Activated CD4-positive, alpha-beta T cell treated with anti-CD3 and anti-CD28 coated beads for 36 hours (primary cell): ENCODE data around the gene HOXB6. TPM values are rescaled to one million over a fixed set of nuclear protein-coding genes. Genes with fewer than 3 reads are reported as not detected.
A peak's percentile ranks its signal among the peaks of the same experiment; 100 is the strongest.

ENCODE experiments used
- ATAC-seq: fragments of 200-7000 bp; cut with Tn5 transposase; one replicate; pipeline ENCODE4 v1.10.0; 2021; ENCODE audit warnings: mild to moderate bottlenecking, moderate library complexity
- CTCF ChIA-PET: fragments of 350-600 bp; sonication (Branson Sonifier 250); formaldehyde crosslinking; loops from one replicate; lab custom pipeline; 2021; ENCODE audit warnings: antibody characterized with exemption; lab: Charles Lee
- POLR2A ChIA-PET: fragments of 350-600 bp; sonication (Branson Sonifier 250); formaldehyde crosslinking; loops from one replicate; lab custom pipeline; 2021; ENCODE audit warnings: antibody characterized with exemption, inconsistent platforms; lab: Charles Lee
- DNase-seq: peaks from one replicate; pipeline ENCODE4 v3.0.0-alpha.2; 2020
- H3K27ac Mint-ChIP-seq: one replicate; pipeline ENCODE4 v1.8.0; 2021; ENCODE audit warnings: mixed read lengths
- H3K27me3 Mint-ChIP-seq: one replicate; pipeline ENCODE4 v1.8.0; 2021; ENCODE audit warnings: mixed read lengths
- H3K36me3 Mint-ChIP-seq: one replicate; pipeline ENCODE4 v1.8.0; 2021; ENCODE audit warnings: low read depth, mixed read lengths
- H3K4me1 Mint-ChIP-seq: one replicate; pipeline ENCODE4 v1.8.0; 2021; ENCODE audit warnings: mixed read lengths
- H3K4me3 Mint-ChIP-seq: one replicate; pipeline ENCODE4 v1.8.0; 2021; ENCODE audit warnings: mild to moderate bottlenecking, moderate library complexity, mixed read lengths
- H3K9me3 Mint-ChIP-seq: one replicate; pipeline ENCODE4 v1.8.0; 2021; ENCODE audit warnings: low read depth, mixed read lengths
- intact Hi-C, 2 experiments: fragments of 100-400 bp; cut with DNase I in 1 of 2; cut with micrococcal nuclease in 1 of 2; formaldehyde crosslinking; loops; one replicate each; pipeline versions ENCODE4 v1.14.2 to v1.15.1; 2022 to 2024; cut with DNase I, micrococcal nuclease
- total RNA-seq, 2 experiments: library from RNA; stranded (reverse); gene quantifications; one replicate each; pipeline ENCODE4 v1.2.3, GENCODE V29; 2021

HOXB6 gene
- total RNA-seq, 2 experiments from 2014 or later, result not detected

DNA sequence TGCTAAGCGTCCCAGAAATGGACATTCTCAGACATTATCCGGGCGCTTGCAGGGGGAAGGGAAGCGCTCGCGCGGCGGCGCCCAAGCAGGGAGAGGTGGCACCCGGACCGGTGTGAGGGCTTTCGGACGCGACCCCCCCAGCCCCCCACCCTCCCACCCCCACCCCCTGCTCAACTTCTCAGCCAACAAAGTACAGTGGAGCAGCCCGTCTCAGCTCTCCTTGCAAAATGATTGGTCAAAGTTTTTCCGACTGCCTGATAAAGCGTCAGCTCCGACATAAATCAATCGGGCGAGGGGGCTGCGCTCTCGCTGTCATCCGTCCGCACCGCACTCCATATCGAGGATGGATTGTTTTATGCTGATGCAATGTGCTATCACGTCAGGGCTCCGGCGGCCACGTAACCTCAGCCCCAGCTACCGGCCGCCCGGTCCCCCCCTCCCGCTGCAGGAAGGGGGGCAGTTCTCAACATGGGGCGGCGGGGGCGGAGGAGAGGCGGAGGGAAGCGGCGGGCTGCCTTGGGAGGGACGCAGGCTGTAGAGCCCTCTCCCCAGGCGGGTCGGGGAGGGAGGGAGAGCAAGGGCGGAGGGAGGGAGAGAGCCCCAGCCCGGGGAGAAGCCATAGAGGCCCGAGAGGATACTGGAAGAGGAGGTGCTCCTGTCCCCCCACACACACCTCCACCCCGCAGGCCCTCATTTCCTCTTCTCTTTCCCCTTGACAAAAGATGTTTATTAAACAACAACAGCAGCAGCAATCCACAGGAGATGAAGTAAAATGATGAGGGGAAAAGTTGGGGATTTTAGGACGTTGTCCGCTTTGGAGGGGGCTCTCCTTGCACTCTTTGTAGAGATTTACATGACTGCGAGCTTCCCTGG, 21.7 kb upstream of the HOXB6 start, which contains the start of gene HOXB9:
Gene HOXB9 (minus strand): TSS at position 114 of the 873 bp plus-strand sequence. CDS start 89 bp downstream, at position 25.
- Mint-ChIP-seq H3K4me1 (peaks cover 10% of the 10 kb centered on the region), H3K4me3 (peak within 1 kb of the TSS; percentile 74), H3K27ac (peak within 1 kb of the TSS; percentile 77), H3K27me3 (peaks cover 72% of the 10 kb centered on the region), H3K9me3 (no peaks in the 10 kb centered on the region), H3K36me3 (no peaks in the 10 kb centered on the region)
- intact Hi-C loops, result no loop called here
- DNase-seq, result peak; percentile 77
- POLR2A ChIA-PET, result interaction anchor here (0.6 kb wide), 3 partner anchors 300 to 655 kb away, joined by 3 to 6 read pairs (median 3); no protein-coding TSS in a partner anchor
- CTCF ChIA-PET, result interaction anchor here (0.7 to 5.8 kb wide), 11 partner anchors 10 to 547 kb away, joined by 3 to 32 read pairs (median 4); partner anchors contain the start of genes HOXB5 and HOXB8
- ATAC-seq, result peak; percentile 67

DNA sequence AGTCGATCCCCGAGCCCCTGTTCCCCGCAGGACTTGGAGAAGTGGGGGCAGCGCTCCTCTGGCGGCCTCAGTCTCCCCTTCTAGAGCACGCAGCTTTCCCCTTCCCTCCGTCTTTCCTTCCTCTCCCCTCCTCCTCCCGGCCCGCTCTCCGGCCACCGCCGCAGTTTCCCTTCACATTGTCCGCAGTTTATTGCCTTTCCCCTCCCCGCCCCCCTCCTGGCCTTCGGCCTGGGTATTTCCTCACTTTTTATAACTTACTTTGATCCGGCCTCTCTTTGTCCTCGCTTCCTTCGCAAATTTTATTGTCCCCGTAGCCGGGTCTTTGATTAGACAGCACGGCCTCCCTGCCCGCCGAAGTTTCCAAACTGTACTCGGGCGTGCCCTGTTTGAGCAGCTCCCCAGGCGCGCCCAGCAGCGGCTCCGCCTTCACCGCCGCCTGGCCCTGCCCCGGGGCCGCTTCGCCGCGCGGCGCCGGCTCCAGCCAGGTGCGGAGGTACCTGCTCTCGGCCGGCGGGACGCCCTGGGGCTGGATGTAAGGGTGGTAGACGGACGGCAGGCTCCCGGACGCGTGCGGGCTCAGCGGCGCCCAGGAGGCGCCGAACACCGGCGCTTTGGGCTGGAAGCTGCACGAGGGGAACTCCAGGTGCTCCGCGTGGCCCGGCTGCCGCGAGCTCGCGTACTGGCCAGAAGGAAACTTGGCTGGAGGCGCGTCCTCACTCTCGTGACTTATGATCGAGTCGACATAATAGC, 20.9 kb upstream of the HOXB6 start:
- Mint-ChIP-seq H3K4me1 (peaks cover 10% of the 10 kb centered on the region), H3K36me3 (no peaks in the 10 kb centered on the region), H3K4me3 (peak overlapping the region; percentile 74), H3K27ac (peak overlapping the region; percentile 57), H3K27me3 (peaks cover 75% of the 10 kb centered on the region), H3K9me3 (no peaks in the 10 kb centered on the region)
- DNase-seq, result peak; percentile 63
- POLR2A ChIA-PET, result interaction anchor here (0.6 to 1.1 kb wide), 3 partner anchors 11 to 654 kb away, joined by 3 to 6 read pairs (median 3); no protein-coding TSS in a partner anchor
- intact Hi-C loops, result loop anchor here in 1 of 2 experiments (1.0 kb wide), 1 partner anchor 14 kb away; the partner anchor contains the start of gene HOXB7
- peak; percentile 73 for ATAC-seq
- CTCF ChIA-PET, result interaction anchor here (0.6 to 5.8 kb wide), 18 partner anchors 10 to 546 kb away, joined by 3 to 32 read pairs (median 4); partner anchors contain the start of genes HOXB5, HOXB8 and PRAC2

DNA sequence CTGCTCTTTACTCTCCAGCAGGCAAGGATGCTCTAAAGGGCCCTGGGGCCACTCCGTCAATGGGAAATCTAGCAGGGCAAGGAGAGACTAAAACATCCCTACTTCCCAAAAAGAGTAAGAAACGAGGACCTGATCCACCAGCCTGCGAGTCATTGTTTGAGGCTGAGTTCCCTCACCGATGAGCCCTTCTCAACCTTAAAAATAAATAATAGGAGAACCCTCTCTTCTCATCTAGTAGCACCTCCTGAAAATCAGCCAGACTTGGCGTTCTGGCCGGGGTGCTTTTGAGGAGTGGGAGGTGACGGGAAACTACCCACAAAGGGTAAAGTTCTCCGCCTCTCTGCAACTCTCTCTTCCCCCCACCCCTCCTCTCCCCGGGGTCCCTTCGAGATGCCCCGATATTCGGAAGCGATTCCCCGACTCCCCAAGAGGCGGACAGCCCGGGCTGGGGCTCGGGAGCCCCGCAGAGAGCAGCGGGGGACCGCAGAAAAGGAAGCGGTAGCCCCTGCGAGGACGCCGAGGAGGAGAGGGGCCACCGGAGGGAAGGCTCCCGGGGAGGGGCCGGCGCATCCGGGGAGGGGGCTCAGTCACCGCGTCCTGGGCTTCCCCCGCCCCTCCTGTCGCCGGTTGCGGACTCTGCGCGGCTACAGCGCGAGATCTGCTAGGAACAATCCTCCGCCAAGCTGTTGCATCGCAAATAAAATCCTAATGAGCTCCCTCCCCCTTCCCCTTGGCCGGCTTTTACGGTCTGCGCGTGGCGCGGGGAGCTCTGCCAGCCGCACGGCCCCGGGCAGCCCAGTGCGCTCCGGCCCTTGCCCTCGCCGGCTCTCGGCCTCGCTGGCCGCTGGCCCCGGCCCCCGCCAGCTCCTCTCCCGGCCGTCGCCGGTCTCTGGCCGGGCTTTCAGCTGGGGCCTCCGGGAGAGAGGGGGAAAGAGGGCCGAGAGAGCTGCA, 20.0 kb upstream of the HOXB6 start:
- intact Hi-C loops, result loop anchor here in 1 of 2 experiments (1.0 kb wide), 1 partner anchor 14 kb away; the partner anchor contains the start of gene HOXB7
- no peaks in the 10 kb centered on the region for H3K9me3 Mint-ChIP-seq
- H3K36me3 Mint-ChIP-seq, result no peaks in the 10 kb centered on the region
- peak; percentile 25 for ATAC-seq
- H3K27me3 Mint-ChIP-seq, result peaks cover 74% of the 10 kb centered on the region
- peak; percentile 51 for DNase-seq
- POLR2A ChIA-PET, result interaction anchor here (0.6 to 1.1 kb wide), 2 partner anchors 12 to 50 kb away, joined by 3 to 6 read pairs; no protein-coding TSS in a partner anchor
- H3K27ac Mint-ChIP-seq, result no peak overlapping the region
- CTCF ChIA-PET, result interaction anchor here (0.6 to 5.8 kb wide), 18 partner anchors 8 to 545 kb away, joined by 3 to 32 read pairs (median 4); partner anchors contain the start of genes HOXB5, HOXB7, HOXB8 and PRAC2
- H3K4me1 Mint-ChIP-seq, result peaks cover 10% of the 10 kb centered on the region
- peak overlapping the region; percentile 74 for H3K4me3 Mint-ChIP-seq

DNA sequence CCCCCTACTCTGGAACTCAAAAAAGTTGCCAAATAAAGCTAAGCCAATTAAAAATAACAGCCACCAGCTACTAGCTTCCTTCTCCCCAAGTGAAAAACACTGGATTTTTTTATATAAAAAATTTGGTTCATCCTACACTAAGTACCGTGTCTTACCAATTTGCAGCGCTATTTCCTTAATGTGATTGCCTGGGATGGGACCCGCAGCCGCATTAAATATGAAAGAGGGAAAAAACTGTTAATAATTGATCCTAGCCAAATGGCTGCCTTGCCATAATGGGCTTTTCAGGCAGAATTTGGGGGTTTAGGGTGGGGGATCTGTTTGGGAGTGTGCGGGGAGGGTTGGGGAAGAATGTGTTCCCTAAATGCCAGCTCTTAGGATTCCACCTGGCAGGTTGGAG, 19.3 kb upstream of the HOXB6 start:
- no peak overlapping the region for H3K4me3 Mint-ChIP-seq
- H3K27me3 Mint-ChIP-seq, result peaks cover 74% of the 10 kb centered on the region
- POLR2A ChIA-PET, result no interaction called here
- H3K9me3 Mint-ChIP-seq, result no peaks in the 10 kb centered on the region
- intact Hi-C loops, result no loop called here
- no peaks in the 10 kb centered on the region for H3K36me3 Mint-ChIP-seq
- peaks cover 13% of the 10 kb centered on the region for H3K4me1 Mint-ChIP-seq
- ATAC-seq (no peak), DNase-seq (no peak)
- no peak overlapping the region for H3K27ac Mint-ChIP-seq
- CTCF ChIA-PET, result interaction anchor here (1.0 to 5.8 kb wide), 6 partner anchors 8 to 132 kb away, joined by 4 to 32 read pairs (median 6); partner anchors contain the start of genes HOXB5 and HOXB7

DNA sequence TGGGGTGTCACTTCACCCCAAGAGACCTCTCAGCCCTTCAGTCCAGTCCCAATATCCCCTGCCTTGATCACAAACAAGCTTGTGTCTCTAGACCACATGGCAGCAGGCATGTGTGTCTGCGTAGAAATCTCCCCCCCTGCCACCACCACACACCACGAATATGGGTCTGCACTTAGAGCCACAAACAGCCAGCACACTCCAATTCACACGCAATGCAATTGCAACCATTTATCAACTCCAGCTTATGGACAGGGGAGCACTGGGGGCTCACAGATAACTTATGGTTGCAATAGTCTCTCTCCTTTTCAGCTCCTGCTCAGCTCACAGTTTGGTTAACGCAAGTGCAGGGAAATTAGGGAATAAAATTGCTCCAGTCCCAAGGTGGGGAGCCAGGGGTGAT, 18.8 kb upstream of the HOXB6 start:
- ATAC-seq, result no peak
- Mint-ChIP-seq H3K4me3 (no peak overlapping the region), H3K27ac (no peak overlapping the region), H3K27me3 (peaks cover 74% of the 10 kb centered on the region), H3K4me1 (peaks cover 15% of the 10 kb centered on the region), H3K9me3 (no peaks in the 10 kb centered on the region), H3K36me3 (no peaks in the 10 kb centered on the region)
- ChIA-PET CTCF (interaction anchor here (0.6 to 5.8 kb wide), 8 partner anchors 9 to 855 kb away, joined by 3 to 32 read pairs (median 4); partner anchors contain the start of genes HOXB5 and HOXB7), POLR2A (no interaction called here)
- intact Hi-C loops, result no loop called here
- no peak for DNase-seq

DNA sequence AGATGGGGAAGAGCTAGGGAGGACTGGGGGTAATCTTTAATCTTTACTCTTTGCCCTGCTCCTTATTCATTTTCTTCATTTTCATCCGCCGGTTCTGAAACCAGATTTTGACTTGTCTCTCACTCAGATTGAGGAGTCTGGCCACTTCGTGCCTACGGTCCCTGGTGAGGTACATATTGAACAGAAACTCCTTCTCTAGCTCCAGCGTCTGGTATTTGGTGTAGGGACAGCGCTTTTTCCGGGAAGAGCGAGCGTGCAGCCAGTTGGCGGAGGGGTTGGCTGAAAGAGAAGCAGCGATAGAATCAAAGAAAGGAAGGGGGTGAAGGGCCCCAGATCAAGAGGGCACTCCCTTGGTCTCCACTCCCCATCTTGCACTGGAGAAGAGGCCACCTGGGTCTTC, 18.1 kb upstream of the HOXB6 start:
- ChIA-PET POLR2A (no interaction called here), CTCF (interaction anchor here (0.9 to 5.8 kb wide), 9 partner anchors 10 to 274 kb away, joined by 3 to 32 read pairs (median 6); partner anchors contain the start of gene HOXB5)
- Mint-ChIP-seq H3K36me3 (no peaks in the 10 kb centered on the region), H3K9me3 (no peaks in the 10 kb centered on the region), H3K27ac (no peak overlapping the region), H3K4me3 (no peak overlapping the region), H3K27me3 (peaks cover 73% of the 10 kb centered on the region), H3K4me1 (peaks cover 21% of the 10 kb centered on the region)
- no peak for ATAC-seq
- no peak for DNase-seq
- intact Hi-C loops, result no loop called here

DNA sequence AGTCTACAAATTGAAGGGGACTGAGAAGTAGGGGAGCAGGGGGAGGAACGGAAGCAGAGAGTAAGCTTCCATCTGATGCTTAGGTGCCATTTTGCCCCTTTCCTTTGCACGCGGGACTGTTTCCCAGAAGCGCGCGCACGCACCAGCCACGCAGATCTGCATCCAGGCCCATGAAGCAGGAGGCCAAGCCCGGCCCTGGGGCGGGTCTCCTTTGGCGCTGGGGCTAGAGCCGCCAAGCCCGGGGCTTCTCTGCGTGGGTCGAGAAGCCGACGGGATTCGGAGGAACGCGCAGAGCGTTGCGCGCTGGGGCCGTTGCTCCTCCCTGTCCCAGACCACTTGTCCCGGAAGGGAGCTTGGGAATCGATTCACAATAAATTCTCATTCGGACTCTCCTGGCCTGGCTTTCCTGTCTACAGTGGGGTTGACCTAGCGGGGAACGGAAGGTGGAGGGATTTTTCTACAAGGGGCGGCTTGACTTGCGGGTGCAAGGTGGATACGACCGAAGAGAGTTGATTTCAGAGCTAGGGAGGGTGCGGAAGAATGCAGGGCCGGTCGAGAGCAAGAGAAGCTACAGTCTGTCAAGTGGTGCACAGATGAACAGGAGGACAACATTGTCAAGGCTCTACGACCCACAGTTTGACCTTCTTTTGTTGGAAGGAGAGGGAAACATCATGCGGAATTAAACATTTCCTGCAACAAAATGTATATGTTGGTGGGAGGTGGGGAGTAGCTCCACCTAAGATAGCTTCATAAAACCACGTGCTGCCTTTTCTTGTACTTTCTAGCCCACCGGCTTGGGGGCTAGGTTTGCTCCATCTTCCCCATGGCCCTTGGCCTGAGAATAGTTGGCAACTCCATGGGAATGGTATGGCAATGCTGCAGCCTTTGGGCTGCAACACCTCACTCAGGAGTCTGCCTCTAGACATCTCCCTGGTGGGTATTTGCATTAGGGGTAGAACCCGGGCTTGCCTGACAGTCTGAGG, 16.9 kb upstream of the HOXB6 start:
- Mint-ChIP-seq H3K36me3 (no peaks in the 10 kb centered on the region), H3K4me1 (peaks cover 24% of the 10 kb centered on the region), H3K27ac (no peak overlapping the region), H3K4me3 (no peak overlapping the region), H3K9me3 (no peaks in the 10 kb centered on the region), H3K27me3 (peaks cover 74% of the 10 kb centered on the region)
- ATAC-seq (no peak), DNase-seq (no peak)
- ChIA-PET POLR2A (no interaction called here), CTCF (interaction anchor here (0.6 to 2.0 kb wide), 6 partner anchors 9 to 671 kb away, joined by 3 to 7 read pairs (median 4); partner anchors contain the start of gene HOXB5)
- intact Hi-C loops, result no loop called here

DNA sequence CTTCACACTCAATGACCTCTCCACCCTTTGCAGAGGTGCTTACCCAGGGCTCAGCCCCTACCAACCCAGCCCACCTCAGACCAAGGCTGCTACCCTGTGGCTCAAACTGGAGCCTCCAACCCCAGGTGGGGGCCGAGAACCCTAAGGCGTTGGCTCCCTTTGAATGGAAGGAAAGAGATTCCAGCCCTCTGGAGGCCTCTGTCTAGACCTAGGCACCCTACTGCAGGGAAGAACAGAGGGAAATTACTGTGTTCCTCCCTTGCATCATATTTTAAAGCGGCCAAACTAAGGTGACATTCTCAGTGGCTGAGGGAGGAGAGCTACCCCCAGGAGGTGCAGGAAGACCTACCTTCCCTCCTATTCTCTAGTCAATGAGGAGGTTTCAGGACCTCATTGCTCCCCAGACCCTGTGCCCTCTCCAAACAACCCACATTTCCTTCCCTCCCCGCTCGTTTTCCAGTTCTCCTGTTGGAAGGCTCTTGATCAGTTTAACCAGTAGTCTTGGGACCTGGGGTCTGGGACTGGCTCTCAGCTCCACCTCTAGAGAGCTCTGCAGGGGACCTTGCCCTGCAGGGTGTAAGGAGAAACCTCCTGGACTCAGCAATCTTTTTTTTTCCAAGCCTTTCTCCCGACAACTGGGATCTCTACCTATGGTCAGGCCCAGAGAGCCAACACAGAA, 15.8 kb upstream of the HOXB6 start:
- Mint-ChIP-seq H3K27me3 (peaks cover 79% of the 10 kb centered on the region), H3K36me3 (no peaks in the 10 kb centered on the region), H3K4me3 (no peak overlapping the region), H3K27ac (no peak overlapping the region), H3K9me3 (no peaks in the 10 kb centered on the region), H3K4me1 (peaks cover 21% of the 10 kb centered on the region)
- DNase-seq (no peak), ATAC-seq (no peak)
- intact Hi-C loops, result no loop called here
- POLR2A ChIA-PET, result no interaction called here
- CTCF ChIA-PET, result interaction anchor here (0.5 to 2.0 kb wide), 4 partner anchors 12 to 529 kb away, joined by 3 to 7 read pairs (median 4); partner anchors contain the start of gene HOXB5
